A673 (cell line): ENCODE data around the gene MRPL20. TPM values are rescaled to one million over a fixed set of nuclear protein-coding genes. Genes with fewer than 3 reads are reported as not detected.

ENCODE experiments used
- BruUV-seq: library from RNA; stranded (reverse); fragments of 400-500 nt; replicated peaks from 2 replicates; lab custom pipeline; 2021; lab: Mats Ljungman, UMichigan
- CTCF ChIA-PET: fragments of 300-600 bp; sonication (Branson Sonifier 250); formaldehyde crosslinking; loops from one replicate; lab custom pipeline; 2022; ENCODE audit warnings: antibody characterized with exemption; lab: Charles Lee
- POLR2A ChIA-PET: fragments of 300-600 bp; sonication (Branson Sonifier 250); formaldehyde crosslinking; loops from one replicate; lab custom pipeline; 2022; ENCODE audit warnings: antibody characterized with exemption; ENCODE audit not compliant: low non-redundant PET; lab: Charles Lee
- DNase-seq: peaks from one replicate; pipeline ENCODE4 v3.0.0-alpha.2; 2015; ENCODE audit warnings: low spot score
- H3K27ac ChIP-seq: fragments of 200-600 bp; sonication (generic); 2 replicates; pipeline ENCODE4 v1.5.1; 2016; ENCODE audit warnings: mixed run types, low read depth, mild to moderate bottlenecking, mixed read lengths, antibody characterized with exemption, low read length; ENCODE audit not compliant: poor library complexity, severe bottlenecking
- H3K27me3 ChIP-seq: fragments of 200-600 bp; sonication (generic); replicated peaks from 2 replicates; pipeline ENCODE4 v1.6.1; 2017; ENCODE audit warnings: mixed run types, low read depth, mild to moderate bottlenecking, mixed read lengths, antibody characterized with exemption, low read length; ENCODE audit not compliant: insufficient read depth, poor library complexity
- H3K36me3 ChIP-seq: fragments of 200-600 bp; sonication (generic); 2 replicates; pipeline ENCODE4 v1.6.1; 2016; ENCODE audit warnings: mixed run types, mild to moderate bottlenecking, mixed read lengths, antibody characterized with exemption, low read length; ENCODE audit not compliant: insufficient read depth, poor library complexity, severe bottlenecking
- H3K4me1 ChIP-seq: fragments of 200-600 bp; sonication (generic); 2 replicates; pipeline ENCODE4 v1.6.1; 2017; ENCODE audit warnings: mixed run types, mild to moderate bottlenecking, mixed read lengths, antibody characterized with exemption, low read length; ENCODE audit not compliant: insufficient read depth, poor library complexity, severe bottlenecking
- H3K4me3 ChIP-seq: fragments of 200-600 bp; sonication (generic); 2 replicates; pipeline ENCODE4 v1.5.1; 2016; ENCODE audit warnings: low read depth, mixed run types, mild to moderate bottlenecking, mixed read lengths, low read length; ENCODE audit not compliant: poor library complexity, severe bottlenecking
- H3K9me3 ChIP-seq: fragments of 200-600 bp; sonication (generic); 2 replicates; pipeline ENCODE4 v1.6.1; 2016; ENCODE audit warnings: mixed run types, low read depth, mild to moderate bottlenecking, mixed read lengths, antibody characterized with exemption, low read length; ENCODE audit not compliant: poor library complexity, severe bottlenecking
- EZH2 ChIP-seq: fragments of 200-600 bp; sonication (generic); IDR thresholded peaks from 2 replicates; pipeline ENCODE4 v1.6.1; 2017; ENCODE audit warnings: borderline replicate concordance, low read depth, mild to moderate bottlenecking, mixed read lengths, antibody characterized with exemption, low read length; ENCODE audit not compliant: poor library complexity, severe bottlenecking
- intact Hi-C: fragments of 100-400 bp; cut with micrococcal nuclease; formaldehyde crosslinking; loops from one replicate; pipeline ENCODE4 v1.10.0; 2022; ENCODE audit not compliant: unreplicated experiment
- total RNA-seq: library from RNA; stranded (reverse); gene quantifications from 2 replicates; pipeline ENCODE4 v1.2.3, GENCODE V29; 2021
- TF ChIP-seq, protein P1 (sequence below): fragments of 300-800, 200-600 bp; sonication (generic); conservative IDR thresholded peaks from 2 replicates; pipeline ENCODE4 v1.5.1; 2017; ENCODE audit warnings: low read depth, mild to moderate bottlenecking, antibody characterized with exemption, low read length, moderate library complexity, mixed read lengths

Gene MRPL20
- total RNA-seq, 1 experiment from 2014 or later = 151 TPM

- Histone ChIP-seq H3K4me3 (no peak within 1 kb of the TSS), H3K36me3 (no peaks in the 10 kb centered on the region), H3K27ac (no peak within 1 kb of the TSS), H3K27me3 (peaks cover 5% of the 10 kb centered on the region), H3K9me3 (no peaks in the 10 kb centered on the region), H3K4me1 (no peaks in the 10 kb centered on the region)
- DNase-seq = no peak
- no peak for TF ChIP-seq EZH2
- TF ChIP-seq, protein P1, sequence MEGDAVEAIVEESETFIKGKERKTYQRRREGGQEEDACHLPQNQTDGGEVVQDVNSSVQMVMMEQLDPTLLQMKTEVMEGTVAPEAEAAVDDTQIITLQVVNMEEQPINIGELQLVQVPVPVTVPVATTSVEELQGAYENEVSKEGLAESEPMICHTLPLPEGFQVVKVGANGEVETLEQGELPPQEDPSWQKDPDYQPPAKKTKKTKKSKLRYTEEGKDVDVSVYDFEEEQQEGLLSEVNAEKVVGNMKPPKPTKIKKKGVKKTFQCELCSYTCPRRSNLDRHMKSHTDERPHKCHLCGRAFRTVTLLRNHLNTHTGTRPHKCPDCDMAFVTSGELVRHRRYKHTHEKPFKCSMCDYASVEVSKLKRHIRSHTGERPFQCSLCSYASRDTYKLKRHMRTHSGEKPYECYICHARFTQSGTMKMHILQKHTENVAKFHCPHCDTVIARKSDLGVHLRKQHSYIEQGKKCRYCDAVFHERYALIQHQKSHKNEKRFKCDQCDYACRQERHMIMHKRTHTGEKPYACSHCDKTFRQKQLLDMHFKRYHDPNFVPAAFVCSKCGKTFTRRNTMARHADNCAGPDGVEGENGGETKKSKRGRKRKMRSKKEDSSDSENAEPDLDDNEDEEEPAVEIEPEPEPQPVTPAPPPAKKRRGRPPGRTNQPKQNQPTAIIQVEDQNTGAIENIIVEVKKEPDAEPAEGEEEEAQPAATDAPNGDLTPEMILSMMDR = no peak
- no TSS peak for BruUV-seq
- intact Hi-C loops = no loop called here
- CTCF ChIA-PET = no interaction called here
- POLR2A ChIA-PET = no interaction called here
These were observed 48.4 kb downstream of the MRPL20 start, which contains the start of gene MXRA8 for GRCh38 chr1:1358433-1359271. Gene MXRA8 (minus strand): TSS chr1:1358555. CDS start chr1:1358504, 51 bp downstream.

- no peak overlapping the region for H3K4me3 ChIP-seq
- no peaks in the 10 kb centered on the region for H3K36me3 ChIP-seq
- intact Hi-C loops = no loop called here
- TF ChIP-seq, protein P1 = no peak
- TF ChIP-seq EZH2 = no peak
- CTCF ChIA-PET = no interaction called here
- no peaks in the 10 kb centered on the region for H3K9me3 ChIP-seq
- no peak overlapping the region for H3K27ac ChIP-seq
- POLR2A ChIA-PET = no interaction called here
- peaks cover 5% of the 10 kb centered on the region for H3K27me3 ChIP-seq
- H3K4me1 ChIP-seq = no peaks in the 10 kb centered on the region
- no TSS peak for BruUV-seq
- DNase-seq = no peak
These were observed 49.1 kb downstream of the MRPL20 start for GRCh38 chr1:1357871-1358432.

DNA sequence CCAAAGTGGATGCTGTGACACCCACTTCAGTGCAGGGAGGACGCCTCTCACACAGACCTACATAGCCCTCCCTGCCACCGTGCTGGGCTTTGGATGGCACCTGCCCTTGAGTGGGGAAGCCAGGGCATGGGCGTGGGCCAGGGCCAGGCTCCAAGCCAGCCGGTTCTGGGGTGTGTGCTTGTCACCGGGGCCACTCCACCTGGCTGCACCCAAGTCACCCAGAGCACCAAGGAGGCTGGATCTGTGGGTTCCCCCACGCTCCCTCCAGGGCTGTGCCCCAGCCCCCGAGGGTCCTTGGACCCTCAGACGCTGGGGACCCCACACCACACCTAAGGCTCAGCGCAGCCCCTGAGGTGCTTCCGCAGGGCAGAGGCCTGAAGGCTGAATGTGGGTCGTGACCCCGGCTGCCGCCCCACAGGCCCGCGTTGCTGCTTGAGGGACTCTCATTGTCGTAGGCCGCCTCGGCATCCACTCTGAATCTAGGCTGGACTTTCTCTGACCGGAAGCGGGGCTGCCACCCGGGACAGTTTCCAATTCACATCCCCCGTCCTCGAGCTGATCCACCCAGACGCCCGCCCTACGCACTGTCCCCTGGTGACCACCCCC lies 50.2 kb downstream of the MRPL20 start:
- Histone ChIP-seq H3K27ac (no peak overlapping the region), H3K27me3 (peaks cover 5% of the 10 kb centered on the region), H3K9me3 (no peaks in the 10 kb centered on the region), H3K4me3 (no peak overlapping the region), H3K36me3 (no peaks in the 10 kb centered on the region), H3K4me1 (no peaks in the 10 kb centered on the region)
- POLR2A ChIA-PET = no interaction called here
- intact Hi-C loops = no loop called here
- CTCF ChIA-PET = no interaction called here
- BruUV-seq = no TSS peak
- no peak for DNase-seq
- TF ChIP-seq, protein P1 = no peak
- TF ChIP-seq EZH2 = no peak
